Endothelial cell of umbilical vein (primary cell): ENCODE data around the gene DHRS12. TPM values are rescaled to one million over a fixed set of nuclear protein-coding genes. Genes with fewer than 3 reads are reported as not detected.

Experiments
- BruUV-seq: library from RNA; stranded (reverse); fragments of 400-500 nt; replicated peaks from 2 replicates; lab custom pipeline; 2021; lab: Mats Ljungman, UMichigan
- CTCF ChIA-PET: fragments of 300-600, 350-600 bp; sonication (Branson Sonifier 250); formaldehyde crosslinking; loops from one replicate; lab custom pipeline; 2021; ENCODE audit warnings: antibody characterized with exemption, inconsistent platforms; lab: Charles Lee
- POLR2A ChIA-PET: fragments of 300-600, 350-600 bp; sonication (Branson Sonifier 250); formaldehyde crosslinking; loops from one replicate; lab custom pipeline; 2021; ENCODE audit warnings: antibody characterized with exemption, inconsistent platforms; lab: Charles Lee
- DNase-seq: peaks from one replicate; pipeline ENCODE4 v3.0.0-alpha.2; 2011; ENCODE audit warnings: low read depth, low spot score
- FAIRE-seq: peaks from 2 replicates; lab custom pipeline; 2011; peaks lifted over from hg19 to GRCh38; lab: Jason Lieb, UNC
- H2AFZ ChIP-seq: 2 replicates; pipeline ENCODE4 v1.6.0; 2012; ENCODE audit warnings: low read depth, low read length, control low read depth, inconsistent platforms
- H3K27ac ChIP-seq: 2 replicates; pipeline ENCODE4 v1.5.1; 2011; ENCODE audit warnings: low read depth, mild to moderate bottlenecking, control low read depth, low read length, moderate library complexity; ENCODE audit not compliant: insufficient read depth
- H3K27me3 ChIP-seq, 2 experiments: 2 replicates each; pipeline versions ENCODE4 v1.6.0 to v1.6.1; 2011; ENCODE audit warnings: low read length in 2 of 2, mixed read lengths in 1 of 2; ENCODE audit not compliant: control insufficient read depth in 2 of 2, insufficient read depth in 2 of 2
- H3K36me3 ChIP-seq, 2 experiments: 2 replicates in 1 of 2; 3 replicates in 1 of 2; pipeline ENCODE4 v1.5.1; 2011; ENCODE audit warnings: low read length in 2 of 2, mild to moderate bottlenecking in 1 of 2, moderate library complexity in 1 of 2; ENCODE audit not compliant: control insufficient read depth in 2 of 2, insufficient read depth in 2 of 2; ENCODE audit errors: extremely low read depth in 1 of 2
- H3K4me1 ChIP-seq: 3 replicates; pipeline ENCODE4 v1.5.1; 2011; ENCODE audit warnings: mild to moderate bottlenecking, low read length; ENCODE audit not compliant: control insufficient read depth, insufficient read depth; ENCODE audit errors: extremely low read depth
- H3K4me2 ChIP-seq: 2 replicates; pipeline ENCODE4 v1.6.1; 2011; ENCODE audit warnings: low read length, control low read depth, mixed read lengths; ENCODE audit not compliant: insufficient read depth
- H3K4me3 ChIP-seq, 3 experiments: fragments of 200-600 bp in 1 of 3; sonication (generic), shearing (Covaris generic) in 1 of 3; replicated peaks in 1 of 3; 2 replicates each; pipeline ENCODE4 v1.5.1; 2011 to 2016; ENCODE audit warnings: control low read depth in 3 of 3, low read length in 3 of 3, mild to moderate bottlenecking in 2 of 3, inconsistent platforms in 1 of 3, low read depth in 1 of 3, moderate library complexity in 1 of 3; ENCODE audit not compliant: insufficient read depth in 1 of 3
- H3K79me2 ChIP-seq: 2 replicates; pipeline ENCODE4 v1.6.0; 2012; ENCODE audit warnings: low read length, inconsistent platforms; ENCODE audit not compliant: control insufficient read depth, insufficient read depth
- H3K9ac ChIP-seq: replicated peaks from 2 replicates; pipeline ENCODE3; 2011; ENCODE audit warnings: low read length, control low read depth; ENCODE audit not compliant: insufficient read depth; ENCODE audit errors: extremely low read depth
- H3K9me1 ChIP-seq: replicated peaks from 3 replicates; pipeline ENCODE4 v1.6.0; 2011; ENCODE audit warnings: mild to moderate bottlenecking, low read length; ENCODE audit not compliant: control insufficient read depth, insufficient read depth; ENCODE audit errors: extremely low read depth
- H3K9me3 ChIP-seq: replicated peaks from 2 replicates; pipeline ENCODE4 v1.5.1; 2012; ENCODE audit warnings: low read length, inconsistent platforms; ENCODE audit not compliant: control insufficient read depth, insufficient read depth
- H4K20me1 ChIP-seq: replicated peaks from 2 replicates; pipeline ENCODE3; 2011; ENCODE audit warnings: mild to moderate bottlenecking, low read length; ENCODE audit not compliant: control insufficient read depth, insufficient read depth; ENCODE audit errors: extremely low read depth
- CTCF ChIP-seq, 2 donors: IDR thresholded peaks; 1 replicate in 1 of 2; 2 replicates in 1 of 2; pipeline ENCODE4 v1.5.1; 2011; ENCODE audit warnings: low read length in 2 of 2, mild to moderate bottlenecking in 2 of 2, moderate library complexity in 2 of 2, control low read depth in 1 of 2, inconsistent platforms in 1 of 2, low read depth in 1 of 2; ENCODE audit not compliant: insufficient read depth in 1 of 2; ENCODE audit errors: extremely low read depth in 1 of 2
- EZH2 ChIP-seq: IDR thresholded peaks from 2 replicates; pipeline ENCODE4 v1.6.1; 2012; ENCODE audit warnings: borderline replicate concordance, low read depth, mild to moderate bottlenecking, moderate library complexity, low read length, inconsistent platforms; ENCODE audit not compliant: severe bottlenecking
- FOS ChIP-seq: IDR thresholded peaks from 2 replicates; pipeline ENCODE4 v1.6.1; 2011; ENCODE audit warnings: mild to moderate bottlenecking, low read length, moderate library complexity, borderline replicate concordance; ENCODE audit not compliant: insufficient read depth
- GATA2 ChIP-seq: IDR thresholded peaks from 2 replicates; pipeline ENCODE4 v1.7.0; 2011; ENCODE audit warnings: low read depth, mild to moderate bottlenecking, moderate library complexity, mixed read lengths, low read length; ENCODE audit not compliant: insufficient read length, insufficient read depth
- JUN ChIP-seq: IDR thresholded peaks from 2 replicates; pipeline ENCODE4 v1.6.1; 2011; ENCODE audit warnings: borderline replicate concordance, low read depth; ENCODE audit not compliant: insufficient read length, insufficient read depth
- MAX ChIP-seq: IDR thresholded peaks from 2 replicates; pipeline ENCODE4 v1.6.1; 2011; ENCODE audit not compliant: insufficient read depth, insufficient read length
- MYC ChIP-seq: IDR thresholded peaks from one replicate; pipeline ENCODE4 v1.6.1; 2011; ENCODE audit warnings: mild to moderate bottlenecking, low read depth, low read length
- POLR2A ChIP-seq: IDR thresholded peaks from 2 replicates; pipeline ENCODE4 v1.6.1; 2012; ENCODE audit warnings: low read depth, mild to moderate bottlenecking, control low read depth, low read length
- POLR2AphosphoS5 ChIP-seq: IDR thresholded peaks from 2 replicates; pipeline ENCODE4 v1.6.1; 2012; ENCODE audit warnings: low read depth, mild to moderate bottlenecking, control low read depth, low read length, moderate library complexity; ENCODE audit not compliant: insufficient read depth
- dilution Hi-C: fragments of 300-500 bp; cut with MboI; formaldehyde crosslinking; loops from one replicate; pipeline ENCODE4 v1.15.0; 2019; ENCODE audit warnings: low sequenced_read_pairs; ENCODE audit not compliant: extremely low pct_ligation_motif_present
- intact Hi-C: fragments of 100-400 bp; cut with micrococcal nuclease; formaldehyde crosslinking; loops from one replicate; pipeline ENCODE4 v1.10.0; 2022
- polyA plus RNA-seq, 4 experiments: library from polyadenylated mRNA; depleted of rRNA in 3 of 4; stranded (reverse) in 3 of 4; unstranded in 1 of 4; fragments of >200 nt; gene quantifications; 2 replicates each; pipeline versions ENCODE4 v1.2.1 to v1.2.3, GENCODE V29; 2011 to 2012; ENCODE audit warnings: missing spikeins in 1 of 4
- total RNA-seq: library from RNA; stranded (reverse); gene quantifications from 2 replicates; pipeline ENCODE4 v1.2.3, GENCODE V29; 2021

The DHRS12 gene
- total and polyA plus RNA-seq, 2 donors (not counting 3 experiments of a cell fraction or from before 2014, with no cell fraction given): 8.9 to 9.1 TPM

GRCh38 chr13:51818276-51818675 is 14.3 kb upstream of the DHRS12 start:
- Histone ChIP-seq H2AFZ (no peak overlapping the region), H3K4me3 (no peak overlapping the region), H3K9ac (no peak overlapping the region), H4K20me1 (no peaks in the 10 kb centered on the region), H3K79me2 (no peaks in the 10 kb centered on the region), H3K4me2 (no peak overlapping the region), H3K9me1 (no peaks in the 10 kb centered on the region), H3K36me3 (no peaks in the 10 kb centered on the region), H3K27ac (no peak overlapping the region), H3K4me1 (no peaks in the 10 kb centered on the region), H3K9me3 (no peaks in the 10 kb centered on the region), H3K27me3 (peaks cover 14 to 27% of the 10 kb centered on the region in 2 experiments)
- CTCF ChIA-PET: no interaction called here
- FAIRE-seq (no peak), DNase-seq (no peak)
- intact Hi-C loops: no loop called here
- TF ChIP-seq POLR2A: no peak
- no peak for TF ChIP-seq MAX
- no peak for TF ChIP-seq EZH2
- TF ChIP-seq GATA2: no peak
- no peak for TF ChIP-seq MYC
- no peak for TF ChIP-seq JUN
- BruUV-seq: no TSS peak
- dilution Hi-C loops: no loop called here
- POLR2A ChIA-PET: no interaction called here

GRCh38 chr13:51817717-51818116 is 13.8 kb upstream of the DHRS12 start:
- dilution Hi-C loops: no loop called here
- H3K27me3 ChIP-seq: peaks cover 14 to 27% of the 10 kb centered on the region in 2 experiments
- H3K27ac ChIP-seq: no peak overlapping the region
- no peaks in the 10 kb centered on the region for H3K36me3 ChIP-seq
- H3K4me3 ChIP-seq: no peak overlapping the region
- H3K9ac ChIP-seq: no peak overlapping the region
- DNase-seq (no peak), FAIRE-seq (no peak)
- intact Hi-C loops: no loop called here
- no peaks in the 10 kb centered on the region for H3K4me1 ChIP-seq
- ChIA-PET CTCF (no interaction called here), POLR2A (no interaction called here)
- no peaks in the 10 kb centered on the region for H3K79me2 ChIP-seq
- no peak for TF ChIP-seq CTCF (IDR thresholded peaks at IDR 0.05; ENCODE audit: extremely low read depth in 1 of 2, insufficient read depth in 1 of 2, low read depth in 1 of 2, low read length in 2 of 2)
- no peak for TF ChIP-seq MYC
- no peak for TF ChIP-seq POLR2A
- TF ChIP-seq EZH2: no peak
- no peak for TF ChIP-seq MAX
- no peak for TF ChIP-seq JUN
- no peak for TF ChIP-seq FOS
- TF ChIP-seq POLR2AphosphoS5: no peak
- no peak for TF ChIP-seq GATA2
- H3K4me2 ChIP-seq: no peak overlapping the region
- H3K9me1 ChIP-seq: no peaks in the 10 kb centered on the region
- no TSS peak for BruUV-seq
- H4K20me1 ChIP-seq: no peaks in the 10 kb centered on the region
- H3K9me3 ChIP-seq: no peaks in the 10 kb centered on the region
- no peak overlapping the region for H2AFZ ChIP-seq
